C4-2B (cell line): ENCODE data around the gene GLCE.

Experiments used
- H3K27ac ChIP-seq: fragments of 450-650 bp; 2 replicates; pipeline ENCODE4 v1.5.1; 2017
- ZFX ChIP-seq: fragments of 450-650 bp; IDR thresholded peaks from 2 replicates; pipeline ENCODE4 v1.6.1; 2017
- TF ChIP-seq, protein P1 (sequence below): fragments of 450-650 bp; conservative IDR thresholded peaks from 2 replicates; pipeline ENCODE4 v1.5.1; 2017; ENCODE audit warnings: mild to moderate bottlenecking

The GLCE gene

GRCh38 chr15:69145694-69146492 lies 14.5 kb upstream of the GLCE start:
- no peak for TF ChIP-seq ZFX
- TF ChIP-seq, protein P1, sequence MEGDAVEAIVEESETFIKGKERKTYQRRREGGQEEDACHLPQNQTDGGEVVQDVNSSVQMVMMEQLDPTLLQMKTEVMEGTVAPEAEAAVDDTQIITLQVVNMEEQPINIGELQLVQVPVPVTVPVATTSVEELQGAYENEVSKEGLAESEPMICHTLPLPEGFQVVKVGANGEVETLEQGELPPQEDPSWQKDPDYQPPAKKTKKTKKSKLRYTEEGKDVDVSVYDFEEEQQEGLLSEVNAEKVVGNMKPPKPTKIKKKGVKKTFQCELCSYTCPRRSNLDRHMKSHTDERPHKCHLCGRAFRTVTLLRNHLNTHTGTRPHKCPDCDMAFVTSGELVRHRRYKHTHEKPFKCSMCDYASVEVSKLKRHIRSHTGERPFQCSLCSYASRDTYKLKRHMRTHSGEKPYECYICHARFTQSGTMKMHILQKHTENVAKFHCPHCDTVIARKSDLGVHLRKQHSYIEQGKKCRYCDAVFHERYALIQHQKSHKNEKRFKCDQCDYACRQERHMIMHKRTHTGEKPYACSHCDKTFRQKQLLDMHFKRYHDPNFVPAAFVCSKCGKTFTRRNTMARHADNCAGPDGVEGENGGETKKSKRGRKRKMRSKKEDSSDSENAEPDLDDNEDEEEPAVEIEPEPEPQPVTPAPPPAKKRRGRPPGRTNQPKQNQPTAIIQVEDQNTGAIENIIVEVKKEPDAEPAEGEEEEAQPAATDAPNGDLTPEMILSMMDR = no peak

GRCh38 chr15:69146724-69147435 lies 13.6 kb upstream of the GLCE start:
- TF ChIP-seq, protein P1 = no peak
- TF ChIP-seq ZFX = no peak
- H3K27ac ChIP-seq = no peak overlapping the region

More at GRCh38 chr15:69145694-69146492, 14.5 kb upstream of the GLCE start:
- H3K27ac ChIP-seq = no peak overlapping the region

DNA sequence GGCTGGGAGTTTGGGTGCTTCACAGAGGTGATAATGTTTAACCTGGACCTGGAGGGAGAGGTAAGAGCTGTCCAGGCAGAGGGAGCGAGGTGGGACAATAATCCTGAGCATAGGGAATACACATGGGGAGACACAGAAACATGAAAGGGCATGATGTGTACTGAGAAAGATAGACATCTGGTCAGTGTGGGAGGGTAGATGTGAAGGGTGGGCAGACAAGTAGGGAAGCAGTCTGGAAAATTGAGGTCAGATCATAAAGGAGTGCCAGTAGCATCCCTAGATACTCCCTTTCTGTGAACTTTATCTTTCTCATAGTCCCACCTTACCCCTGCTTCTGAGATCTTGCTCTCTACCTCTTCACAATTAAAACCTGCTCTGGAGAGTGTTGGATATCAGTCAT lies 12.0 kb upstream of the GLCE start:
- no peak overlapping the region for H3K27ac ChIP-seq
- no peak for TF ChIP-seq ZFX
- TF ChIP-seq, protein P1 = no peak

- TF ChIP-seq, protein P1 = no peak
- no peak for TF ChIP-seq ZFX
- no peak overlapping the region for H3K27ac ChIP-seq
Measured at GRCh38 chr15:69149163-69149562, 11.3 kb upstream of the GLCE start.

GRCh38 chr15:69149803-69150202 lies 10.6 kb upstream of the GLCE start:
- H3K27ac ChIP-seq = no peak overlapping the region
- TF ChIP-seq ZFX = no peak
- TF ChIP-seq, protein P1 = no peak

GRCh38 chr15:69150336-69150735 lies 10.1 kb upstream of the GLCE start:
- no peak for TF ChIP-seq ZFX
- TF ChIP-seq, protein P1 = no peak

GRCh38 chr15:69150841-69151240 lies 9.6 kb upstream of the GLCE start:
- TF ChIP-seq, protein P1 = no peak
- no peak for TF ChIP-seq ZFX
- H3K27ac ChIP-seq = no peak overlapping the region

More at GRCh38 chr15:69150336-69150735, 10.1 kb upstream of the GLCE start:
- H3K27ac ChIP-seq = no peak overlapping the region
